Epithelial cell of esophagus (primary cell): ENCODE measurements around the gene GNGT2.
"Not testable (repeated sequence)": the region's sequence is repeated elsewhere in the genome, so short reads cannot be mapped to it uniquely, and the experiment has no call there.

Experiments
- DNase-seq: peaks from one replicate; pipeline ENCODE4 v3.0.0; 2010; ENCODE audit warnings: low read depth
- H3K4me3 ChIP-seq: 2 replicates; pipeline ENCODE4 v1.5.1; 2011; ENCODE audit warnings: mild to moderate bottlenecking, low read length, control low read depth
- TF ChIP-seq, protein P1 (sequence below): IDR thresholded peaks from 2 replicates; pipeline ENCODE4 v1.5.1; 2011; ENCODE audit warnings: low read depth, mild to moderate bottlenecking, low read length, control low read depth, inconsistent platforms; ENCODE audit not compliant: insufficient read depth; ENCODE audit errors: missing control alignments

GNGT2 gene

DNA sequence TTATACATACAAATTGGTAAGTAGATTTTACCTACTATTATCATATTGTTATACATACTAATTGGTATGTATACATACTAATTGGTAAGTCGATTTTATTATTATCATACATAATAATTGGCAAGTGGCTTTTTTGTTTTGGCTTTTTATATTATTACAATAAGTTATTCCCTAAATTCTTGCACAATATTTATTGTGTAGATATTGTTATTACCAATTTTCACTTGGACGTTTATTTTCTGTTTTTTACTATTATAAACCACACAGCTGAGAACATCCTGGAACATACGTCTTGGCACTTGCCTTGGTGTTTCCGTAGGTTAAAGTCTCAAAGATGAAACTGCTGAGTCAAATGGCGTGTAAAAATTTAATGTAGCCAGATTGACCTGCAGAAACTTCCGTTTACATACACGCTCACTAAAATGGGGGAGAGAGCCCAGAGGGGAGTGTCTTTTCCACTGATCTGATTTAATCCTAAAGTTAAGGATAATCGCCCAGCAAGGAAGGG lies 18.9 kb downstream of the GNGT2 start:
- DNase-seq: no peak
- peak overlapping the region; percentile 82 for H3K4me3 ChIP-seq
- TF ChIP-seq, protein P1, sequence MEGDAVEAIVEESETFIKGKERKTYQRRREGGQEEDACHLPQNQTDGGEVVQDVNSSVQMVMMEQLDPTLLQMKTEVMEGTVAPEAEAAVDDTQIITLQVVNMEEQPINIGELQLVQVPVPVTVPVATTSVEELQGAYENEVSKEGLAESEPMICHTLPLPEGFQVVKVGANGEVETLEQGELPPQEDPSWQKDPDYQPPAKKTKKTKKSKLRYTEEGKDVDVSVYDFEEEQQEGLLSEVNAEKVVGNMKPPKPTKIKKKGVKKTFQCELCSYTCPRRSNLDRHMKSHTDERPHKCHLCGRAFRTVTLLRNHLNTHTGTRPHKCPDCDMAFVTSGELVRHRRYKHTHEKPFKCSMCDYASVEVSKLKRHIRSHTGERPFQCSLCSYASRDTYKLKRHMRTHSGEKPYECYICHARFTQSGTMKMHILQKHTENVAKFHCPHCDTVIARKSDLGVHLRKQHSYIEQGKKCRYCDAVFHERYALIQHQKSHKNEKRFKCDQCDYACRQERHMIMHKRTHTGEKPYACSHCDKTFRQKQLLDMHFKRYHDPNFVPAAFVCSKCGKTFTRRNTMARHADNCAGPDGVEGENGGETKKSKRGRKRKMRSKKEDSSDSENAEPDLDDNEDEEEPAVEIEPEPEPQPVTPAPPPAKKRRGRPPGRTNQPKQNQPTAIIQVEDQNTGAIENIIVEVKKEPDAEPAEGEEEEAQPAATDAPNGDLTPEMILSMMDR: no peak

DNA sequence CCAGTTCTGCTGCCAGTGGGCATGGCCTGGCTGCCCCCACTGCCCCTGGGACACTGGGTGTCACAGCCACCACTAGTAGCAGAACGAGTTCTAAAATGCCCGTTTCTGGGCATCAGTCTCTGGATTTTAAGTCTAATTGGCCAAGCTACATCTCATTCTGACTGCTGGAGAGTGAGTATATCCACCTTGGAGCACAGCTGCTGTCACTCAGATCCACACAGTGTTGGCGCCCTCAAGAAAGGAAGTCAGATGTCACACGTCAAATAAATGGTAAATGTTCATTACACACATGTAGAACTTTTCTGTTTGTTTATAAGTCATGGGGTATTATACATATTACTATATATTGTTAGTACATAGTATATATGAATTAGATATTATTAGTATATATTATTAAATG lies 19.4 kb downstream of the GNGT2 start:
- no peak for DNase-seq
- no peak overlapping the region for H3K4me3 ChIP-seq
- TF ChIP-seq, protein P1: no peak

DNA sequence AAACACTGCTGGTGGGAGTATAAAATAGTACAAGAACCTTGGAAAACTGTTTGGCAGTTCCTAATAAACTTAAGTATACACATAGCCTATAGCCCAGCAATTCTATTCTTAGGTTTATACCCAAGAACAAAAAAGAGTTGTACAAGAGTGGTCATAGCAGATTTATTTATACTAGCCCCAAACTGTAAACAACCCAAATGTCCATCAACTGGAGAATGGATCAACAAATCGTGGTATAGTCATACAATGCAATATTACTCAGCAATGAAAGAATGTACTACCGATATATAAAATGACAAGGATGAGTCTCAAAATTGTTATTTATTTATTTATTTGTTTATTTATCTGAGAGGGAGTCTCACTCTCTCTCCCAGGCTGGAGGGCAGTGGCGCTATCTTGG lies 23.1 kb downstream of the GNGT2 start:
- no peak overlapping the region for H3K4me3 ChIP-seq
- TF ChIP-seq, protein P1: no peak
- DNase-seq: no peak

DNA sequence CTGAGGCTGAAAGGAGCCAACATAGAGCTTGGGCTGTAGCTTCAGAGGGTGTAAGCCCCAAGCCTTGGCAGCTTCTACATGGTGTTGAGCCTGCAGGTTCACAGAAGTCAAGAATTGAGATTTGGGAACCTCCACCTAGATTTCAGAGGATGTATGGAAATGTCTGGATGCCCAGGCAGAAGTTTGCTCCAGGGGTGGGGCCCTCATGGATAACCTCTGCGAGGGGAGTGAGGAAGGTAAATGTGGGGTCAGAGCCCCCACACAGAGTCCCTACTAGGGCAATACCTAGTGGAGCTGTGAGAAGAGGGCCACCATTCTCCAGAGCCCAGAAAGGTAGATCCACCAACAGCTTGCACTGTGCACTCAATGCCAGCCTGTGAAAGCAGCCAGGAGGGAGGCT lies 25.0 kb downstream of the GNGT2 start:
- DNase-seq, H3K4me3 ChIP-seq: not testable (repeated sequence)

DNA sequence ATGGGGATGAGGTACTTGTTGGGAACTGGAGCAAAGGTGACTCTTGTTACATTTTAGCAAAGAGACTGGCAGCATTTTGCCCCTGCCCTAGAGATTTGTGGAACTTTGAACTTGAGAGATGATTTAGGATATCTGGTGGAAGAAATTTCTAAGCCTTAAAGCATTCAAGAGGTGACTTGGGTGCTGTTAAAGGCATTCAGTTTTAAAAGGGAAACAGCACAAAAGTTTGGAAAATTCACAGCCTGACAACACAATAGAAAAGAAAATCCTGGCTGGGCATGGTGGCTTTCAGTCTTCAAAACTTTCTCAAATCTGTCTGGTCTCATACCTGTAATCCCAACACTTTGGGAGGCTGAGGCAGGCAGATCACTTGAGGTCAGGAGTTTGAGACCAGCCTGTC lies 25.9 kb downstream of the GNGT2 start:
- not testable (repeated sequence) for DNase-seq, H3K4me3 ChIP-seq

DNA sequence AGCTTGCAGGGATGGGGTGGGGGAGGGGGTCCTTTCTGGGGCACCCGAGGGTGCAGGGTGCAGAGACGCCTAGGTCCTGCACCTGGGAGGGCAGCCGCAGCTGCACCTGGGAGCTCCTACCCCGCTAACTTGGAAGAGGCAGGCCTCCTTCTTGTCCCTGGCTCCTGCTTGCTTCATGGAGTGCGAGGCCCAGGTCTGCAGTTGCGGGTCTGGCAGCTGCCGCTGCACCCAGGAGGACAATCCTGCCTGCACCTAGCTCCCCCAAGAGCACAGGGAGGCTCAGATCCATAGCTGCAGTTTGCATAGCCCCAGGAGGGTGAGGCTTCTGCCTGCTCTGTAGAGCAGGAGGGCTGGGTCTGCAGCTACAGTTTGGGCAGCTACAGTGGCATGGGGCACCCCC lies 26.6 kb downstream of the GNGT2 start:
- no peak for DNase-seq
- H3K4me3 ChIP-seq: no peak overlapping the region

DNA sequence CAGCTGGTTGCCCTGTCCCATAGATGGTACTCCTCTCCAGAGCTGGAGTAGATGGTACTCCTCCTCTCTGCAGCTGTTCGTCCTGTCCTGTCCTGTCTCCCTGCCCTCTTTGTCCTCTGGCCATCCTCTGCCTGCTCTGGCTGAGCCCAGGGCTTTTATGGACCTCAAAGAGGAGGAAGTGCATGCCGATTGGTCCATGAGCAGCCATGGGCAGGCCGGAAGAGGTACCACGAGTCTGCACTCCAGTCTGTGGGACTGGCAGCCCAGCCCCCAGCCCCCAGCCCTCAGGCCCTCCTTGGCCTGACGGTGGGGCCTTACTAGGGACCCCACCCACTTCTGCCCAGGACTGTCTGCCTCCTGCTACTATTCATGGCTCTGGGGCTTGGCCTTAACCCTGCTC lies 27.0 kb downstream of the GNGT2 start:
- H3K4me3 ChIP-seq: no peak overlapping the region
- TF ChIP-seq, protein P1: no peak
- no peak for DNase-seq

More for the DNA sequence above, 26.6 kb downstream of the GNGT2 start:
- TF ChIP-seq, protein P1: no peak

DNA sequence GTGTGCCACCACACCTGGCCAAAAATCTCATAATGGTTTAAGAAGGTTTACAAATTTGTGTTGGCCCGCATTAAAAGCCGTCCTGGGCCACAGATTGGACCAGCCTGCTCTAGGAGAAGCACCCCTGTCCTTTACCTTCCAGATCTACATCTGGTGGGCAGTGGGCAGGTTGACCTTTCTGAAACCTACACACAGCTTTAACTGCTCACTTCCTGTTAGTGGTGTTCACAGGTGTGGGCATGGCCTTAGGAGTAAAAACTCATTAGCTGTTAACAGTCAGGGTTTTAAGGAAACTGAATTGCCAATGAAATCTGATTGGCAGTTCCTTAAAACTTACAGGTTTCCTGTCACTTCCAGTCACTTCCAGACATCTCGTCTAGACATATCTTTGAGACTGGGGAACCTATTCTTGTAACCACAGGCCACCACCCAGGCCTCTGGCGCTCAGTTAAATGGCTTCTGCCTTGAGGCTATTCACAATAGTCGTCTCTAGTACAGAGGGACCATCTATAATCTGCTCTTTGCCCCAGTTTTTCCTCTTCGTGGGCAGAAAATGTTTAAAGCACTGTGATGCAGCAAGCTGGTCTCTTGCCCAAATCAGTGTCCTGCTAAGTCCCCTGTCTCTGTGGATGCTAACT lies 29.3 kb downstream of the GNGT2 start:
- no peak overlapping the region for H3K4me3 ChIP-seq
- DNase-seq: no peak
- TF ChIP-seq, protein P1: no peak
